ENCODE results near the gene ZSCAN9.
A peak's percentile ranks its signal among the peaks of the same experiment; 100 is the strongest.

The ZSCAN9 gene

DNA sequence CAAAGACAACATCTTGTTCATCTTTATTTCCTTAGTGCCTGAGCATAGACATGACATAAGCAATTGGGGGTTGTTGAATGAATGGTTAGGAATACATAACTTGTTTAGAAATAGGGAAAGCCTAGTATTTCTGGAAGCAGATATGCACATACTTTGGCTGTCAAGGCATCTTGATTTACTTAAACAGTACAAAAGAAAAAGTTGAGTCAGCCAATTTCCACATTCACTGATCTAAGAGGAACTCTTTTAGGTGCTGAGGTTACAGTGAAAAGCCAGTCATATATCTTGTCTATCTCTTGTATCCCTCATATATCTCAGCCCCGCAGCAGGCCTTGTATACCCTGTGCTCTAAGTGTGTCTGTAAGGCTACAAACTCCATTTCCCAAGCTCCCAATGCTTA, 15.4 kb downstream of the ZSCAN9 start:
- peaks cover 0 to 2% of the 10 kb centered on the region in 2 donors for H3K9me3 Mint-ChIP-seq
- H3K36me3 Mint-ChIP-seq, result peaks cover 27 to 60% of the 10 kb centered on the region in 2 donors

DNA sequence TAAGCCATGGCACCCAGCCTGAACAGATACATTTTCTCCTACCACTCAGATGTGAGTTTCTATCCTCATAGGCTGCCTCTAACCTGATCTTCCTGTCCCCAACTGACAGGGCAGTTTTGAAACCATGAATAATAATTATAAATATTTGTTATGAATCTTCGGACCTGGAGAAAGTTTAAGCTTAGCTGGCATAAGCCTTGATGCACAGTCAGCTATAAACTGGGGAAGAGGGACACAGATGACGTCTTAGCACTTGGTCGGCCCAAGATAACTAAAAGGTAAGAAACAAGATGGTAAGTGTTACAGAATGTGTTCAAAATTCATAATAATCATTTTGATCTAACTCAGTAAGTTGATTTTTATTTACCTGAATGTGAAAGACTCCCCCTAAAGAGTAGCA, 18.9 kb downstream of the ZSCAN9 start:
- peaks cover 43 to 69% of the 10 kb centered on the region in 2 donors for H3K36me3 Mint-ChIP-seq
- no peak overlapping the region for H3K27ac Mint-ChIP-seq
- no peaks in the 10 kb centered on the region for H3K27me3 Mint-ChIP-seq

More for the DNA sequence above, 15.4 kb downstream of the ZSCAN9 start:
- ATAC-seq (replicated peaks) (no peak), DNase-seq (no peak)
- peaks cover 11 to 14% of the 10 kb centered on the region in 2 donors for H3K4me1 Mint-ChIP-seq
- no peak overlapping the region for H3K27ac Mint-ChIP-seq
- no peak overlapping the region for H3K4me3 Mint-ChIP-seq
- no peaks in the 10 kb centered on the region for H3K27me3 Mint-ChIP-seq

DNA sequence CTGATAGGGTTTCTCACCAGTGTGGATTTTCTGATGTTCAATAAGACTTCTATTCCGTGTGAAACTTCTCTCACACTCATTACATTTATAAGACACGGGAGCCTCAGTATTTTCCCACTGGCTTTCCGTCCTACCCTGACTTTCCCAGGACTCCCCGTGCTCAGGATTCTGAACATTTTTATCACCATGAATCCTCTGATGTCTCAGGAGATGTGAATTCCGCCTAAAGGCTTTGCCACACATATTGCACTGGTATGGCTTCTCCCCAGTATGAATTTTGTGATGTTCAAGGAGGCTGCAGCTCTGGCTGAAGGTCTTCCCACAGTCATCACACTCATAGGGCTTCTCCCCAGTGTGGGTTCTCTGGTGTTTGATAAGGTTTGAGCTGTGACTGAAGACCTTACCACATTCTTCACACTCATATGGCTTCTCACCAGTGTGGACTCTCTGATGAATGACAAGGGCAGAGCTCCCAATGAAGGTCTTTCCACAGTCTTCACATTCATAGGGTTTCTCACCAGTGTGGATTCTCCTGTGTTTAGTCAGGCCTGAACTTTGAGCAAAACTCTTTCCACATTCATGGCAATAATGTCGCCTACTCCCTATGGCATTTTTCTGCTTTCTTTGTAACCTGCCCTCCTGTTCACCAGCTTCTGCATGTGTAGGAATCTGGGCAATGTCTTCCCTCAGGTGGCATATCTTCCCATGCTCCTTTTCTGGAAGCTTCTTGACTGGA, 20.3 kb downstream of the ZSCAN9 start:
- DNase-seq, result no peak
- no peak overlapping the region for H3K4me3 Mint-ChIP-seq
- H3K36me3 Mint-ChIP-seq, result peaks cover 46 to 59% of the 10 kb centered on the region in 2 donors
- H3K4me1 Mint-ChIP-seq, result peaks cover 12 to 19% of the 10 kb centered on the region in 2 donors
- H3K9me3 Mint-ChIP-seq, result no peaks in the 10 kb centered on the region
- ATAC-seq (replicated peaks), result no peak
- H3K27me3 Mint-ChIP-seq, result no peaks in the 10 kb centered on the region
- H3K27ac Mint-ChIP-seq, result no peak overlapping the region

More for the DNA sequence above, 18.9 kb downstream of the ZSCAN9 start:
- peaks cover 10 to 13% of the 10 kb centered on the region in 2 donors for H3K4me1 Mint-ChIP-seq
- DNase-seq (no peak), ATAC-seq (replicated peaks) (no peak)
- H3K4me3 Mint-ChIP-seq, result no peak overlapping the region
- no peaks in the 10 kb centered on the region for H3K9me3 Mint-ChIP-seq

DNA sequence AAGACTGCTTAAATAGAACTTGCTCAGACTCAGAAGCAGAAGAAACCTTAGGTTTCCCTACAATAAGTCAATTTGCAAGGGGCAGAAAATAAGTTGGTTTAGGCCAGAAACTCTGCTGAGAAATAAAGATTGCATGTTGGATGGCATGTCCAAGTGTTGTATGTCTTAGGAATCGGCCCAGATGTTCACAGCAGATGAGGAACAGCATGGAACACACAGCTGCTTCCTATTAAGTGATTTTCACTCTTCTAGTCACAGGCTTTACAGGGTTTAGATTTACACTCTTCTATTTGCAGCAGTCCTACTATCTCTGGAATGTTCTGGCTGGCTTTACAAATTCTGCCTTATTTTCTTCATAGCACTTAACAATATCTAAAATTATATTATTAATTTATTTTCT, 23.8 kb downstream of the ZSCAN9 start:
- Mint-ChIP-seq H3K4me3 (no peak overlapping the region), H3K4me1 (peaks cover 14 to 29% of the 10 kb centered on the region in 2 donors), H3K27ac (no peak overlapping the region), H3K36me3 (peaks cover 46 to 52% of the 10 kb centered on the region in 2 donors), H3K9me3 (no peaks in the 10 kb centered on the region), H3K27me3 (no peaks in the 10 kb centered on the region)
- DNase-seq, result no peak
- ATAC-seq (replicated peaks), result no peak

DNA sequence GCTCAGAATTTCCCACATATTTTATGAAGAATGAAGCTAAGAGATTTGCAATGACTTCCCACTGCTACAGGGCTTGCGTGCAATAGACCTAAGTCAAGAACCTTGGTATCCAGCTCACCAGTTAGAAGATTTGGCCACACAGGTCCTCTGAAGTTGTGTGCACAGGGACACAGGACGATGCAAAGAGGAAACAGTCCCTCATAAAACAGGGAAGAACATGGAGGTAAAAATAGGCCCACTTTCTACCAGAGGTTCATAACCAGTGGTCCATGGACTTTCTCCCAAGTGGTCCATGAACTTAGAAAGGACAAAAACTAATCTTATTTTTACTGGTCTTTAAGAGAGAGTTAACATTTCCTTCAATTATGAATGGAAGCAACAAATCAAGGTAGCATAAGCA, 25.7 kb downstream of the ZSCAN9 start:
- DNase-seq (no peak), ATAC-seq (replicated peaks) (no peak)
- Mint-ChIP-seq H3K36me3 (peaks cover 34% of the 10 kb centered on the region in 2 donors), H3K4me3 (peak overlapping the region; percentile 62), H3K4me1 (peaks cover 12 to 29% of the 10 kb centered on the region in 2 donors), H3K27me3 (no peaks in the 10 kb centered on the region), H3K27ac (no peak overlapping the region), H3K9me3 (no peaks in the 10 kb centered on the region)

DNA sequence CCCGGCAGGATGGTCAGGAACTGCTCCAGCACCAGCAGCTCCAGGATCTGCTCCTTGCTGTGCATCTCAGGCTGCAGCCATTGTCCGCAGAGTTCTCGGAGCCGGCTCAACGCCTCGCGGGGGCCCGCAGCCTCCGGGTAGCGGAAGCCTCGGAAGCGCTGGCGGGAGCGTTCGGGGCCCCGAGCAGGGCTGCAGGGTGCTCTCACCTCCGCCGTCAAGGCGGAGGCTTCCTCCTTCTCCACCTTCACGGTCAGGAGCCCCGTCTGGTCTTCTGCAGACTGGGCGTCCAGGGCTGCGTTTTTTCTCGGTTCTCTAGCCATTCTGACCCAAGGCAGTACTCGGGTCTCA, 26.6 kb downstream of the ZSCAN9 start:
- peaks cover 26 to 28% of the 10 kb centered on the region in 2 donors for H3K36me3 Mint-ChIP-seq
- no peaks in the 10 kb centered on the region for H3K9me3 Mint-ChIP-seq
- peak overlapping the region; percentile 94 for H3K27ac Mint-ChIP-seq
- DNase-seq, result peak; percentile 16
- peak; percentile 66 to 69 for ATAC-seq (replicated peaks)
- H3K27me3 Mint-ChIP-seq, result no peaks in the 10 kb centered on the region
- peaks cover 12 to 29% of the 10 kb centered on the region in 2 donors for H3K4me1 Mint-ChIP-seq
- peak overlapping the region; percentile 99 for H3K4me3 Mint-ChIP-seq

DNA sequence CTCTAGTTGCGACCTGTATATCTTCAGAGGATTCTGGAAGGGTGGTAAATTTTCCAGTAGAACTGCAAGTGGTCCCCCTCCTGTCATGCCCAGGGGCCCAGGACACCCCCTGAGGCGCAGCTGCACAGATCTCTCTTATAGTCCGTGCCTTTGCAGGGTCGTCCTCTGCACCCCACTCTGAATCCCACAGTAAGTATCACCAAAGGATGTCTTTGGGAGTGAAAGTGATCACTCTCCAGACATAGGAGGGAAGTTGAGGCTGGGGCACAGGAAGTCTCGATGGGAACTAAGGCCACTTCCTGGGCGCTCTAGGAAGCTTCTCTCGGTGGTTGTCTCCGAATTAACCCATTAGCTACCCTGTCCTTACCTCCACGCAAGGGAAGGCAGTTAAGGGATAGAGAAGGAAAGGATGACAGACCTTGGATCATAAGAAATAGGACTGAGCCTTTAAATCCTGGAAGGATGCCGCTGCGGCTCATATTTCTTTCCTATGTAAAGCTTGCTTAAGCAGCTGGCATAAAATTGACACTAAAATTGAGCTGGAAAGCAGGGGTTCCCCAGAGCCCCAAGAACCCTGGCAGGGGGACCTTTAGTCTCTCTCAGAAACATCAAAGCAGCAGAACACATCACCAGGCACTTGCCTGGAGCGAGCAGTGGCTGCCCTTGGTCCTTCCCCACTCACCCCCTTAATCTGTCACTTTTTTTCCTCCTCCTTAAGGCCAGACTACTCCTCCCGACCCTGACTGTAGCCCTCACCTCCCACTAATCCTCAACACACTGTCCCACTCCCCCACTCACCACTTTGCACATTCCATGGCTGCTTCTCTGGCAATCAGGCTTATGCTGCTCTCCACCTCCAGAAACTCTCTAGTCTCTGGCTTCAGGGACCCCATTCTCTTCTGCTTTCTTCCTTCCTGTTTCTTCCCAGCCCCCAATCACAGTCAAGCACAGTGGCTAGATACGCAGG, 27.2 kb downstream of the ZSCAN9 start, which contains the start of gene ZKSCAN4:
Gene ZKSCAN4, minus strand, starts transcription at position 261 of the 967 bp plus-strand sequence. CDS start 289 bp downstream, outside the sequence.
- H3K4me3 Mint-ChIP-seq, result peak within 1 kb of the TSS; percentile 99
- peaks cover 19 to 23% of the 10 kb centered on the region in 2 donors for H3K36me3 Mint-ChIP-seq
- peak within 1 kb of the TSS; percentile 94 for H3K27ac Mint-ChIP-seq
- ATAC-seq (replicated peaks), result peak; percentile 94 to 96
- H3K9me3 Mint-ChIP-seq, result no peaks in the 10 kb centered on the region
- no peaks in the 10 kb centered on the region for H3K27me3 Mint-ChIP-seq
- peak; percentile 80 for DNase-seq
- peaks cover 12 to 29% of the 10 kb centered on the region in 2 donors for H3K4me1 Mint-ChIP-seq

DNA sequence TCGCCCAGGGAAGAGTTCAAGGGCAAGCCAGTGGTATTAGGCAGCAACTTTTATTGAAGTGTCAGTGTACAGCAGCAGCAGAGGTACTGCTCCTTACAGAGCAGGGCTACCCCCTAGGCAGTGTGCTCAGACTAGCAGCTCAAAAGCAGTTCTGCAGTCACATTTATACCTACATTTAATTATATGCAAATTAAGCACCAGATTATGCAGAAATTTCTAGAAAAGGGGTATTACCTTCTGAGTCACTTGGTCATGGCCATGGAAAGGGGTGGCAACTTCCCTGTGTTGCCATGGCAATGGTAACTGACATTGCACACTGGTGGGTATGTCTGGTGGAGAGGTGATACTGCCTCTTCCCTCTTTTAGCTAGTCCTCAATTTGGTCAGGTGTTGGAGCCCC, 29.0 kb downstream of the ZSCAN9 start:
- peak; percentile 32 to 51 for ATAC-seq (replicated peaks)
- H3K27ac Mint-ChIP-seq, result no peak overlapping the region
- peaks cover 3 to 7% of the 10 kb centered on the region in 2 donors for H3K9me3 Mint-ChIP-seq

DNA sequence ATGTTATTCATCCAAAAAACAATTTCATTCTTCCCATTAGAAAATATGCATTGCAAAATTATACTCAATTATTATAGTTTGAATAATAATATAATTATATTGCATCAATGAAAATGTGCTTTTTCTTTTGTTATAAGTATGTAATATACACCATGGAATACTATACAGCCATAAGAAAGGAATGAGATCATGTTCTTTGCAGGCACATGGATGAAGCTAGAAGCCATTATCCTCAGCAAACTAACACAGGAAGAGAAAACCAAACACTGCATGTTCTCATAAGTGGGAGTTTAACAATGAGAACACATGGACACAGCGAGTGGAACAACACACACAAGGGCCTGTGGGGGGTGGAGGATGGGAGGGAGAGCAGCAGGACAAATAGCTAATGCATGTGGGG, 32.0 kb downstream of the ZSCAN9 start:
- H3K36me3 Mint-ChIP-seq, result peaks cover 6 to 14% of the 10 kb centered on the region in 2 donors
- H3K4me1 Mint-ChIP-seq, result peaks cover 8 to 20% of the 10 kb centered on the region in 2 donors
- no peak overlapping the region for H3K27ac Mint-ChIP-seq
- no peak overlapping the region for H3K4me3 Mint-ChIP-seq
- ATAC-seq (replicated peaks), result no peak
- peaks cover 3 to 12% of the 10 kb centered on the region in 2 donors for H3K9me3 Mint-ChIP-seq
- no peak for DNase-seq
- H3K27me3 Mint-ChIP-seq, result peaks cover 0 to 12% of the 10 kb centered on the region in 2 donors

More for the DNA sequence above, 29.0 kb downstream of the ZSCAN9 start:
- Mint-ChIP-seq H3K27me3 (peaks cover 0 to 7% of the 10 kb centered on the region in 2 donors), H3K4me1 (peaks cover 13 to 32% of the 10 kb centered on the region in 2 donors), H3K4me3 (no peak overlapping the region), H3K36me3 (peaks cover 11 to 12% of the 10 kb centered on the region in 2 donors)
- no peak for DNase-seq

DNA sequence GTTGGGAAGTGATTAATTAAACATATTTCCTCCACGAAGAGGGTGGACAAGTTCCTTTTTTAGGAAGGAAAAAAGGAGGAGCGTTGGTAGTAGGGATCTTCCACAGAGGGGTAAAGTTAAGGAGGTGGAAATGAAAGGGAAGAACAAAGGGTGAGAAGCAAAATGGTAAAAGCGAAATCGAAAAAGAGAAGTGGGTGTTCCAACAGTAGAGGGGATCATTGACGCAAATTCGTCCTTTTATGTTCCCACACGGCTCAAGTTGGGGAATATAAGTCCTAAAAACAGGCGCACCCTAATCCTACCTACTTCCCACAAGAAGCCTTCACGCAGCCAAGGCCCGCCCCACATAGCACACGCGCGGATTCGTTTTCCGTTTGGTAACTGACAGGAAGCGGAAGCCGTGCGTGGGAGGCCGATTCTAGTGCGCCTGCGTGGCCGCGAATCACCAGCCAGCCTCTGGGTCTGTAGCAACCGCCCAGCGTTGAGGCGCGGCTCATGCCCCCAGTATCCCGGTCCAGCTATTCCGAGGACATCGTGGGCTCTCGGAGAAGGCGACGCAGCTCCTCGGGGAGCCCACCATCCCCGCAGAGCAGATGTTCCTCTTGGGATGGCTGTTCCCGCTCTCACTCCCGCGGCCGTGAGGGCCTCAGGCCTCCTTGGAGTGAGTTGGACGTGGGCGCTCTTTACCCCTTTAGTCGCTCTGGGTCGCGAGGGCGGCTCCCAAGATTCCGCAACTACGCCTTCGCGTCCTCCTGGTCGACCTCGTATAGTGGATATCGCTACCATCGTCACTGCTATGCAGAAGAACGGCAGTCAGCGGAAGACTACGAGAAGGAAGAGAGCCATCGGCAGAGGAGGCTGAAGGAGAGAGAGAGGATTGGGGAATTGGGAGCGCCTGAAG, 34.1 kb downstream of the ZSCAN9 start, which contains the start of gene NKAPL:
Gene NKAPL, plus strand, starts transcription at position 421 of the 901 bp plus-strand sequence. Its CDS starts 75 bp downstream, at position 496.
- DNase-seq (peak; percentile 62), ATAC-seq (replicated peaks) (peak; percentile 76 to 83)
- H3K27me3 Mint-ChIP-seq, result peaks cover 0 to 12% of the 10 kb centered on the region in 2 donors
- H3K4me1 Mint-ChIP-seq, result peaks cover 3 to 12% of the 10 kb centered on the region in 2 donors
- H3K36me3 Mint-ChIP-seq, result peaks cover 6 to 13% of the 10 kb centered on the region in 2 donors
- peaks cover 3 to 12% of the 10 kb centered on the region in 2 donors for H3K9me3 Mint-ChIP-seq
- peak within 1 kb of the TSS; percentile 91 for H3K27ac Mint-ChIP-seq
- peak within 1 kb of the TSS; percentile 72 to 83 for H3K4me3 Mint-ChIP-seq

DNA sequence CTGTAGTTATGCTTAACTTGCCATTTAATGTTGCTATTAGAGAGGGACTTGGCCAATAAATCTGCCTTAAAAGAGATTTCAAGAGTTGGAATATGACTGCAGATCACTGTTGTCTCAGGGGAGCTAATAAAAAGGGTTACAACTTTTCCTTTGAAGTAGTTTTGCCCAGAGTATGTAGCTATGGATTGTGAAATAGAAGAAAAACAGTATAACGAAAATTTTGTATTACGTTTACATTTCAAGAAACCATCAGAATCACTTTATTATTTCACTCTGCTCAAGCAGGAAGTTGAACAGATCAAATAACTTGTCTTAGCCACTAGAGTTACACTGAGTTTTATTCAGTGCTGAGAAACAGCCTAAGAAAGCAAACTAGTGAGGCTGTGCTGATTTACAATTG, 38.8 kb downstream of the ZSCAN9 start:
- H3K27me3 Mint-ChIP-seq, result peaks cover 0 to 4% of the 10 kb centered on the region in 2 donors
- no peak overlapping the region for H3K27ac Mint-ChIP-seq
- DNase-seq (no peak), ATAC-seq (replicated peaks) (no peak)
- H3K36me3 Mint-ChIP-seq, result peaks cover 4 to 9% of the 10 kb centered on the region in 2 donors
- H3K9me3 Mint-ChIP-seq, result peaks cover 0 to 5% of the 10 kb centered on the region in 2 donors
- no peak overlapping the region for H3K4me3 Mint-ChIP-seq
- H3K4me1 Mint-ChIP-seq, result peaks cover 3 to 7% of the 10 kb centered on the region in 2 donors

DNA sequence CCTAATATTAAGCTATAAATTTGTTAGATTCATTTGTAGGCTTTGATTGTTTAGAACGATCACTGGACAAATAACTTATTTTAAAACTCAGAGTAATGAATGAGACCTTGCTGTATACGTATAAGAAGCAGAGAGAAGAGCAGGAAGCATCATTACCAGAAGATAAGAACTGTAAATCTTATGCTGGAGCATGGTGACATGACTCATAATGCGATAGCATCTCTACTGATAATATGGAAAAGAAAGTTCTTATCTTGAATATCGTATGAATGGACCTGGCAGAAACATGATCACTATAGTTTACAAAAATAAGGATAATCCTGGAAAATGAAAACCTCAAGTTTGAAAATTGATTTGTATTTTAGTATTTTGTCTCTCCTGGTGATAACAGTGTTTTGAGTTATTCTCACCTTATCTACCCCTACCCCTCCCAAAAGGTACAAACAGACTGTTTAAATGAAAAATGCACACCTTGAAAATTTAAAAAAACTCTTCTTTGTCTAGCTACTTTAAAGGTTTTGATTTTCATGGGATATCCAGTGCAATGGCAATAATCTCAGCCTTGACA, 39.8 kb downstream of the ZSCAN9 start:
- Mint-ChIP-seq H3K4me1 (peaks cover 0 to 5% of the 10 kb centered on the region in 2 donors), H3K27me3 (no peaks in the 10 kb centered on the region), H3K9me3 (peaks cover 0 to 2% of the 10 kb centered on the region in 2 donors), H3K36me3 (peaks cover 0 to 3% of the 10 kb centered on the region in 2 donors), H3K27ac (no peak overlapping the region), H3K4me3 (no peak overlapping the region)
- ATAC-seq (replicated peaks) (no peak), DNase-seq (no peak)

DNA sequence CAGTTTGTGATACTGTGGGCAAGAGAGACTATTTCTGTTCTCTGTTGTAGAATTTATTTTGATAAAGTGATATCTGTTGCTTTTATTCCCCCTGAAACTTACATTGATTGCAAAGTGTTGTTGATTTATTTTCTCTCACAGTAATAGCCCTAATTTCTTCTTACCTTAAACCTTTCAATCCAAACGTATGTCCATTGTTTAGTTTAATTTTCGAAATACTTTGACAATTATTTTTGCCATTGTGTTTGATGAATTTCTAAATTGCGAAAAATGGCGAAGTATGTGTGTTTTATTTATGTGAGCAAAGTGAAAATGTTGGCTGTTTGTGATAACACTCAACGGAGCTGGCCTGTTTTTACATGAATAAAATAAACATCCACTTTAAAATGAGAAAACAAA, 41.5 kb downstream of the ZSCAN9 start:
- ATAC-seq (replicated peaks) (no peak), DNase-seq (no peak)
- Mint-ChIP-seq H3K4me1 (peaks cover 0 to 5% of the 10 kb centered on the region in 2 donors), H3K9me3 (no peaks in the 10 kb centered on the region), H3K27me3 (no peaks in the 10 kb centered on the region), H3K4me3 (no peak overlapping the region), H3K27ac (no peak overlapping the region), H3K36me3 (peaks cover 0 to 5% of the 10 kb centered on the region in 2 donors)

All from stimulated activated naive B cell treated with anti-CD40 and anti-IgM and Interleukin-4, amounts not matched to agents 10 μg/mL and 1 μg/mL and 100 μg/mL, for 72 hours (primary cell).